OCI-LY7 (cell line): ENCODE results near the gene KDM4E. TPM values are rescaled to one million over a fixed set of nuclear protein-coding genes. Genes with fewer than 3 reads are reported as not detected.

Experiments used
- BruUV-seq: library from RNA; stranded (reverse); fragments of 400-500 nt; replicated peaks from 2 replicates; lab custom pipeline; 2021; lab: Mats Ljungman, UMichigan
- CTCF ChIA-PET: fragments of 300-600 bp; sonication (Branson Sonifier 250); formaldehyde crosslinking; loops from one replicate; lab custom pipeline; 2022; ENCODE audit warnings: antibody characterized with exemption; ENCODE audit not compliant: unreplicated experiment; lab: Charles Lee
- POLR2A ChIA-PET: fragments of 300-600 bp; sonication (Branson Sonifier 250); formaldehyde crosslinking; loops from one replicate; lab custom pipeline; 2022; ENCODE audit warnings: antibody characterized with exemption; lab: Charles Lee
- DNase-seq: peaks from one replicate; pipeline ENCODE4 v3.0.0-alpha.2; 2015; ENCODE audit warnings: low spot score
- H2AFZ ChIP-seq: fragments of 200-600 bp; sonication (generic), shearing (Covaris generic); 2 replicates; pipeline ENCODE4 v1.6.1; 2014; ENCODE audit warnings: mild to moderate bottlenecking, antibody characterized with exemption, low read length, moderate library complexity
- H3K27ac ChIP-seq: fragments of 200-600 bp; sonication (generic); 2 replicates; pipeline ENCODE4 v1.5.1; 2014; ENCODE audit warnings: mixed run types, low read depth, mild to moderate bottlenecking, moderate library complexity, low read length, inconsistent platforms; ENCODE audit not compliant: poor library complexity, severe bottlenecking
- H3K36me3 ChIP-seq: fragments of 200-600 bp; sonication (generic); 2 replicates; pipeline ENCODE4 v1.6.1; 2014; ENCODE audit warnings: mild to moderate bottlenecking, antibody characterized with exemption, low read length, moderate library complexity, mixed read lengths; ENCODE audit not compliant: insufficient read depth
- H3K4me1 ChIP-seq: fragments of 200-600 bp; sonication (generic); 2 replicates; pipeline ENCODE4 v1.5.1; 2014; ENCODE audit warnings: mild to moderate bottlenecking, low read length; ENCODE audit not compliant: insufficient read depth, poor library complexity, severe bottlenecking
- H3K4me2 ChIP-seq: fragments of 200-600 bp; sonication (generic); 2 replicates; pipeline ENCODE4 v1.6.1; 2014; ENCODE audit warnings: mild to moderate bottlenecking, low read length
- H3K4me3 ChIP-seq: fragments of 200-600 bp; sonication (generic); 2 replicates; pipeline ENCODE4 v1.5.1; 2014; ENCODE audit warnings: mild to moderate bottlenecking, low read depth, low read length; ENCODE audit not compliant: poor library complexity, severe bottlenecking
- H3K79me2 ChIP-seq: fragments of 200-600 bp; sonication (generic); 2 replicates; pipeline ENCODE4 v1.6.1; 2016; ENCODE audit warnings: low read depth, mild to moderate bottlenecking, low read length, moderate library complexity, mixed read lengths; ENCODE audit not compliant: insufficient read depth
- H3K9me2 ChIP-seq: fragments of 200-600 bp; sonication (generic); 2 replicates; pipeline ENCODE4 v1.6.1; 2016; ENCODE audit warnings: mild to moderate bottlenecking, low read length, mixed read lengths; ENCODE audit not compliant: insufficient read depth
- H3K9me3 ChIP-seq: fragments of 200-600 bp; sonication (generic); 2 replicates; pipeline ENCODE4 v1.6.1; 2014; ENCODE audit warnings: mild to moderate bottlenecking, mixed run types, low read length, mixed read lengths
- H4K20me1 ChIP-seq: fragments of 200-600 bp; sonication (generic); 2 replicates; pipeline ENCODE4 v1.6.1; 2014; ENCODE audit warnings: mild to moderate bottlenecking, antibody characterized with exemption, low read length, moderate library complexity, mixed read lengths; ENCODE audit not compliant: insufficient read depth
- CTCF ChIP-seq: fragments of 200-600 bp; sonication (generic); conservative IDR thresholded peaks from 2 replicates; pipeline ENCODE4 v1.5.1; 2014; ENCODE audit warnings: mild to moderate bottlenecking, antibody characterized with exemption, low read length, moderate library complexity, mixed read lengths
- EZH2phosphoT487 ChIP-seq: fragments of 200-600 bp; sonication (generic); IDR thresholded peaks from 2 replicates; pipeline ENCODE4 v1.6.1; 2018; ENCODE audit warnings: low read depth, borderline replicate concordance, mild to moderate bottlenecking, mixed run types, antibody characterized with exemption, low read length, moderate library complexity, mixed read lengths
- intact Hi-C: fragments of 100-400 bp; cut with micrococcal nuclease; formaldehyde crosslinking; loops from one replicate; pipeline ENCODE4 v1.10.0; 2022; ENCODE audit not compliant: unreplicated experiment
- total RNA-seq, 2 experiments: library from RNA; depleted of rRNA in 1 of 2; stranded (reverse); fragments of >200 nt in 1 of 2; shearing (Covaris generic) in 1 of 2; gene quantifications; 2 replicates each; pipeline ENCODE4 v1.2.3, GENCODE V29; 2014 to 2022

Gene KDM4E
- total RNA-seq, 2 experiments from 2014 or later: not detected

- intact Hi-C loops: no loop called here
- DNase-seq: no peak
- Histone ChIP-seq H3K4me2 (no peak overlapping the region), H3K27ac (no peak overlapping the region), H3K4me3 (no peak overlapping the region), H3K4me1 (no peaks in the 10 kb centered on the region), H3K9me3 (no peaks in the 10 kb centered on the region), H4K20me1 (no peaks in the 10 kb centered on the region), H3K79me2 (no peaks in the 10 kb centered on the region), H3K9me2 (peaks cover 2% of the 10 kb centered on the region; the same call in 1 of the 2 replicates), H2AFZ (no peak overlapping the region), H3K36me3 (no peaks in the 10 kb centered on the region)
- TF ChIP-seq EZH2phosphoT487: no peak
- TF ChIP-seq CTCF: no peak
- ChIA-PET POLR2A (no interaction called here), CTCF (no interaction called here)
- BruUV-seq: no TSS peak
Measured at GRCh38 chr11:94998285-94998684, 26.8 kb upstream of the KDM4E start.

GRCh38 chr11:95003716-95004115, 21.3 kb upstream of the KDM4E start:
- Histone ChIP-seq H2AFZ (no peak overlapping the region), H3K27ac (no peak overlapping the region), H3K9me2 (no peaks in the 10 kb centered on the region), H3K4me2 (no peak overlapping the region), H3K4me3 (no peak overlapping the region), H4K20me1 (no peaks in the 10 kb centered on the region), H3K4me1 (no peaks in the 10 kb centered on the region), H3K79me2 (no peaks in the 10 kb centered on the region), H3K36me3 (no peaks in the 10 kb centered on the region), H3K9me3 (no peaks in the 10 kb centered on the region)
- no peak for TF ChIP-seq EZH2phosphoT487
- no peak for TF ChIP-seq CTCF
- ChIA-PET POLR2A (no interaction called here), CTCF (no interaction called here)
- no TSS peak for BruUV-seq
- intact Hi-C loops: no loop called here
- DNase-seq: no peak

GRCh38 chr11:95005642-95006041, 19.4 kb upstream of the KDM4E start:
- intact Hi-C loops: no loop called here
- Histone ChIP-seq H3K4me3 (no peak overlapping the region), H4K20me1 (no peaks in the 10 kb centered on the region), H3K4me1 (no peaks in the 10 kb centered on the region), H2AFZ (no peak overlapping the region), H3K27ac (no peak overlapping the region), H3K79me2 (no peaks in the 10 kb centered on the region), H3K4me2 (no peak overlapping the region), H3K36me3 (no peaks in the 10 kb centered on the region), H3K9me3 (no peaks in the 10 kb centered on the region), H3K9me2 (no peaks in the 10 kb centered on the region)
- ChIA-PET POLR2A (interaction anchor here (0.8 to 1.1 kb wide), 3 partner anchors 11 to 724 kb away, joined by 3 read pairs; no protein-coding TSS in a partner anchor), CTCF (no interaction called here)
- BruUV-seq: no TSS peak
- no peak for TF ChIP-seq EZH2phosphoT487
- no peak for TF ChIP-seq CTCF
- no peak for DNase-seq
